GM18526 (cell line): ENCODE measurements around the gene GTF2F2.

Experiments used
- POLR2A ChIP-seq: IDR thresholded peaks from 3 replicates; pipeline ENCODE4 v1.6.1; 2011; ENCODE audit not compliant: insufficient read length; ENCODE audit errors: extremely low read depth

GTF2F2 gene

DNA sequence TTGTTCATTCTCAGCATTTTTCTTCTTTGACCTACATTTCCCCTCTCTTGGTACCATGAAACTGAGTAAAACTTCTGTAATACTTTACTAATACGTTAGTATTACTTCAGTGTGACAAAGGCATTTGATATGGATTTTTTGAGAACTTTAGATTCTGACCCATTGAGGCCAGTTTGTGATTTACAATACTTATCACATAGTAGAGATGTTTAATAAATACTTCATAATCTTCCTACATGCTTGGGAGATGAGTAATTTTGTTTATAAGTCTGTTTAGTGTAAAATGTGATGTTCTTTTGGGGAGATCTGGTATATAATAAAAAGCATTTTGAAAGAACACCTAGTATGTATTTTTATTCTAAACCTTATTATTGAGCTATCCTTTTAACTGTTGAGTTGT is 29.7 kb downstream of the GTF2F2 start:
- no peak for TF ChIP-seq POLR2A

DNA sequence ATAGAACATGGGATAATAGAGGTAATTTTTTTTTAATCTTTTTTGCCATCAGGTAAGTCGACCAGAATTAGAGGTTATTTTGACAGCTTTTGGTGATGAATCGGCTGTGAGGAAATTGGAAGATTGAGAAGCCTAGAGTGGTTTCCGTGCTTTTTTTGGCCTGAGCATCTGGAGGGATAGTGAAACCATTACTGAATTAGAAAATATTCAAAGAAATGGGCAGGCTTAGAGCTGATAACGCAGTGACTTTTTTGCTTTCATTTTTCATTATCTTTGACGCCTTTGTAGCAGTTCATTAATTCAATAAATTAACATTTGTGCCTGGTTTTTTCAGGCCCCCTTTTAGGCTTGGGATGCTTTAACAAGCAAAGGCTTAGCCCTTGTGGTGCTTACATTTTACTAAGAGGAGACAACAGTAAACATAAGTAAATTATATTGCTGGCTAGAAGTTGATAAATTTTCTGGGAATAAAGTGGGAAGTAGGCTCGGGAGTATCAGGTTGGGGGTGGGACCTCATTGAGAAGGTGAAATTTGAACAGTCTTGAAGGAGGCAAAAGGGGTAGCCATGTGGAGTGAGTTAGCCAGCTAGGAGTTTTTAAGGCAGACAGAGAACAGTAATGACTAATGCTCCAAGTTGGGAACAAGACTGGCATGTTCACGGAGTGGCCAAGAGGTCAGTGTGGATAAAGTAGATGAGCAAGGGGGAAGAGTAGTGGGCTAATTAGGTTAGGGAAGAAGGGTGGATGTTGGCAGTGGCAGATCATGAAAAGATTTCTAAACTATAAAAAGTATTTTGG is 36.5 kb downstream of the GTF2F2 start:
- TF ChIP-seq POLR2A = no peak

DNA sequence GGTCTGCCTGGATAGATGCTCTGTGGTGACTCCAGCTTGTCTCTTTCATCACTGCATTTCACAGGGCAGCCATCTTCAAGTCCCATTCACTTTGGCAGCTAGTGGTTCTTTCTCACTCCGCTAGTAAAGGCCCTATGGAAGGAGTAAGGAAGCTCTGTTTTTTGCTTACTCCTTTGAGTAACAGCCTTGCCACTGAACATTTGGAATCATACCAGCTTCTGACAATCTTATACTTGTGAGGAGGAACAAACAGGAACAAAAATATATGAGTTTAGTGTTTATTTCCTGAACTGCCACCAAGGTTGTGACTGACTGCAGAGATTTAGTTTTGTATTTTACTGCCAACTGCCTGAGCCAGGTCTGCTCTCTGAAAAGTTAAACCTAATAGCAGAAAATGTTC is 41.9 kb downstream of the GTF2F2 start:
- no peak for TF ChIP-seq POLR2A

DNA sequence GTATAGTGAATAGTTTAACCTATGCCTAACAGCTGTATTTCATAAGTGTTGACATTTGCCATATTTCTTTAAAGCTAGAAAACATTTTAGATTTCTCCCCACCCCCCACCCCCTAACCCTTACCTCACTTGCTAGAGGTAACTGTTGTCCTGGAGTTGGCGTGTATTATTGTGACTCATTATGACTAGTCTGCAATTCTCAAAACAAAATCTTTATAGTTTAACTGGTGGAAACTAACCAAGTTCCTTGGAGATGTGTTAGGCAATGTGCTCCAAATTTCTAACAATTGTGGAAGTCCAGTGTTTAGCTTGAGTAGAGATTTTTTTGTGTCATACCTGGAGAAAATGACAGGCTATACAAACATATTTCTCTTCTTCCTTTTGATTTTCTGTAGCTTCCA is 42.5 kb downstream of the GTF2F2 start:
- TF ChIP-seq POLR2A = no peak

DNA sequence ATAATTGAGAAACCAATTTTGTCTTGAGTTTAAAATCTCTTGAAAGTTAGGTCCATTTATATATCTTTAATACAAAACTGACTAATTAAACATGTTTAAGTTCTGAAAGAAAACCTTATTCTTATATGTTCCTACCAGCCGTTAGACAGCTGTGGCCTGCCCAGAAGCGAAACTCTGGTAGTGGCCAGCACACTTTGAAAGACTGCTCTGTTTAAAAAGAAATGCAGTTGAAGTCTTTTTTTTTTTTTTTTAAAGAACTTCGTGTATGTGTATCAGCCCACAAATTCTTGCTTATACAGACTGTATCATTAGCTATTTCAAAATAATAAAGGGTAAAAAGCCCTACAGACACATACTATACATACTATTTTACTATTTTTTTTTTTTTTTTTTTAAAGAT is 46.5 kb downstream of the GTF2F2 start:
- TF ChIP-seq POLR2A = no peak

DNA sequence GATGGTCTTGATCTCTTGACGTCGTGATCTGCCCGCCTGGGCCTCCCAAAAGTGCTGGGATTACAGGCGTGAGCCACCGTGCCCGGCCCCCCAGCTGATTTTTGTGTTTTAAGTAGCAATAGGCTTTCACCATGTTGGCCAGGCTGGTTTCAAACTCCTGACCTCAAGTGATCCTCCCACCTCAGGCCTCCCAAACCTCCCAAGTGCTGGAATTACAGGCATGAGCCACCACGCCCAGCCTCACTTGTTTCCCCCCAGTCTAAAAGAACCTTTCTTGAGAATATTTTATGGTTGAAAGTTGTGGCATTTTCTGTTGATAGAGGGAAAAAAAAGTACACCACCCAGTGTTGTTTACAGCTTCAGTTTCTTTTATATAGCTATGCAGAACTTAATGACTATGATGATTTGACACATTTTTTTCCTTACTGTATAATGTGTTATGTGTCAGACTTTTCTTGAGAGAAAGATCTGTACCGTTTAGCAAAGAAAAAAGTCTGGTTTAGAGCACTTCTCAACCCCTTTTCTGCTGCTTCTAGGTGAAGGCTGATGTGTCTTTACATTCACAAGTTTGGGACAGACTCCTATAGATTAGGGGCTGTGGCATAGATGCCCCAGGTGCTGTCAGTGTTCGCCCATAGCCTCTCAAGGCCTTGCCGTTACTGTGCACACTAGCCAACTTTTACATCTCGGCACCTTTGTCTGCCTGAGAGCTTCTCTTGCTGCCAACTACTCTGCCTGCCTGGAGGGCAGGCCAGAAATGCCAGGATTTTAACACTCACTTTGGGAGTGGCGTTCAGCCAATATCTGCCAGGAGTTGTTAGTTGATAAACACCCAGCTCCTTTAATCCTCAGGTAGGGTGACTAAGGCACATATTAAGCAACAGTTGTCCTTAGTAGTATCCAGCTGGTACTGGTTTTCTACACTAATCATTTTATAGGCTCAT is 47.6 kb downstream of the GTF2F2 start:
- TF ChIP-seq POLR2A = no peak

DNA sequence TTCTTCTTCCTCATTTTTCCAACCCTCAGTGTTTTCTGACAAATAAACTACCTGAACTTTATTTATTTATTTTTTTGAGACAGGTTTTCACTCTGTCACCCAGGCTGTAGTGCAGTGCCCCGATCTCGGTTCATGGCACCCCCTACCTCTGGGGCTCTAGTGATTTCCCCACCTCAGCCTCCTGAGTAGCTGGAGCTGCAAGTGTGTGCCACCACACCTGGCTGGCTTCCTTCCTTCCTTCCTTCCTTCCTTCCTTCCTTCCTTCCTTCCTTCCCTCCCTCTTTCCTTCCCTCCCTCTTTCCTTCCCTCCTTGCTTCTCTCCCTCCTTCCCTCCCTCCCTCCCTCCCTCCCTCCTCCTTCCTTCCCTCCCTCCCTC is 48.2 kb downstream of the GTF2F2 start:
- TF ChIP-seq POLR2A = no peak

DNA sequence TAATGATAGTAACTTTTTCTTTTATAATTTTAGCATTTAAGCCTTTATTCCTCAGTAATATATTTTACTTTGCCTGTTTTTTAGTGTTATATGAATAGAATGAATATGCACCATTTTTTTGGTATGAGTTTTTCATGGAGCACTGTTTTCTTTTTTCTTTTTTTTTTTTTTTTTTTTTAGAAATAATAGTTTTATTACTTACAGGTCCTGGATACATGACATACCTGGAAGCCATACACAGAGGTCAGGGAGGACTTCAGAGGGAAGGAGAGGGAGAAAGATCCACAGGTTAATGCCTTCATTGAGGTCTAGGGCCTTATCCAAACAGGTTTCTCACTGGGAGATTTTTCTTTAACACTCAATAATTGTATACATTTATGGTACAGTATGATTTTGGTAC is 54.2 kb downstream of the GTF2F2 start:
- no peak for TF ChIP-seq POLR2A

DNA sequence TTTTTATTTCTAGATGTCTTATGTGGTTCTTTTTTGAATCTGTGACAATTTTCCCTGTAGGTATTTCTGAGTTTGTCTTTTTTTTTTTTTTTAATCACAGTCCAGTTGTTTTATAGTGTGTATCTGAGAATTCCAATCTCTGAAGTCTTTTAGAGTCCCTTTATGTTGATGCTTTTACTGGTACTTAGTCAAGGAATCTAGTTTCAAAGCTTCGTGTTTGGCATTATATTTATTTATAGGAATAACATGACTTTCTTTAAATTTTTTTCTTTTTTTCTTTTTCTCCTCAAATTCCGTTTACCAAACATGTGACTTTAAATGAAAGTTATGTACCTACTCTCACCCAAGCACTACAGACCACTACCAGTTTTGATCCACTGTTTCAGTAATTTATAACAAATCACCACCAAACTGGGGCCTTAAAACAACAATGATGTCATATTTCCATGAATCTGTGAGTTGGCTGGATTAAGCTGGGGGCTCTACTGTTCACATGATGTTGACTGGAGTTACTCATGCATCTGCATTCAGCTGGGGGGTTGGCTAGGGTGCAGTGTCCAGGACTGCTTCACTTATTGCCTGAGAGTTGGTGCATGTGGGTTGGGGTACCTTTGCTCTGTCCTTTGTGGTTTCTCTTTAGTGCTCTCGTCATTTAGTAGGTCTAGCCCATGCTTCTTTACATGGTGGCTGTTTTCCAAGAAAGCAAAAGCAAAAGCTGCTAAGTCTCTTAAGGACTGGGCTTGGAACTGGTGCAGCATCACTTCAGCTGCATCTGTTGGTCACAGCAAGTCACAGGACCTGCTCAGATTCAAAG is 58.2 kb downstream of the GTF2F2 start:
- TF ChIP-seq POLR2A = no peak

DNA sequence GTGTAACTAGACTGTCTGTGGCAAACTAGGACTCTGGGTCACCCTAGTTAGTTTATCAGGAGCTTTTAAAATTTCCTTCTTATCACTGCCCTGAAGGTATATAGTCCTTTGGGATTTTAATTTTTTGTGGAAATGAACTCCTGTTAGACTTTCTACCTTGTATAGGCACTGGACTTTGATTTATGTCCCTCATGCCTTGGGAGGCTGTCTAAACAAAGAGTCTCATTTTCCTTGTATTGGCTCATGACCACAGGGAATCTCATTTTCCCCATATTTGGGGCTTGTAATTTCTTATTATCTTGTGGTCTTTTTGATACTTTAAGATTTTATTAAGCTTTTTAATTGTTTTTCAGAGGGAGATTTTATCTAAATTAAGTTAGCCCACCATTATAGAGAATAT is 59.1 kb downstream of the GTF2F2 start:
- TF ChIP-seq POLR2A = no peak

DNA sequence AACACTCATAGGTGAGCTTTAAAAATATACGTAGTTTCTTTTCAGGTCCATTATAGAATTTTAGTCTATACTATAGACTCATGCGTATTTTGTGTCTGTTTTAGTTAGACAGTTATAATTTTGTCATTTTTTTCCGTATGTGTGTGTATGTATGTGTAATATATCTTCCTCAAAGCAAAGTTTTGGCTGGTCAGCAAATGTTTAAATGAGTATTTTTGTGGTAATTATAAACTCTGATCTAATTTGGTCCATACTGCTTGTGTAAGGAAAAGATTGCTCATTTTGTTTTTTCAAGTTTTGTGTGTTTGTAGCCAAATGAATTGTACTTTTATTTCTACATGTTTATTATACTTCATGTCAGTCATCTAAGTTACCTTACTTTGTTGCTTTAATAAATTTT is 60.0 kb downstream of the GTF2F2 start:
- no peak for TF ChIP-seq POLR2A

DNA sequence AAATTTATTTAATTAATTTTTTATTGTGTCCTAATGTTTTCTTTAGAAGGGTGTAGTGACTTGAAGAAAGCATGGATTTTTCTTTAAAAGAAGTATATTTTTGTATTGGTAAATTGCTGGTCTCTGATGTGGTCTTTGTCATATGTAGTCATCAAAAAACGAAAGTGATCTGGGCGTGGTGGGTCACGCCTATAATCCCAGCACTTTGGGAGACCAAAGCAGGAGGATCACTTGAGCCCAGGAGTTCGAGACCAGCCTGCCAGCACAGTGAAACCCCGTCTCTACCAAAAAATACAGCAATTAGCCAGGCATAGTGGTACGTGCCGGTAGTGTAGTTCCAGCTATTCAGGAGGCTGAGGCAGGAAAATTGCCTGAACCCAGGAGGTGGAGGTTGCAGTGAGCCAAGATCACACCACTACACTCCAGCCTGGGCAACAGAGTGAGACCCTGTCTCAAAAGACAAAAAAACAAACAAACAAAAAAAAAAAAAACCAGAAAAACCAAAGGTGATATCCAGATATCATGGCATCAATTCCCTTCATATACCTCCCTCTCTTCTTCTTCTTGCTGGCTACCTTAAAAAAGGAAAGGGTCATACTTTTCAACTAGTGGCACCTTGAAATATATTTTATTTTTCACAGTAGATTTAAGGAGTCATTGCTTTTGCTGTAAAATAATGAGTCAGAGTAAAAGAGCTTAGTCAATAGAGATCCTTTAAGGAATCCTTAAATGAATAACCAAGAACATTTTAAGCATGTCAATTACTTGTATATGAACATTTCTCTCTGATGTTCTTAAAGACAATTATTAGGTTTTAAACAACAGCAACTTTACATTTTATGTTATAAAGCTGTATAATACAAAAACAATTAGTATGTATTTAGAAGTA is 60.6 kb downstream of the GTF2F2 start:
- TF ChIP-seq POLR2A = no peak

DNA sequence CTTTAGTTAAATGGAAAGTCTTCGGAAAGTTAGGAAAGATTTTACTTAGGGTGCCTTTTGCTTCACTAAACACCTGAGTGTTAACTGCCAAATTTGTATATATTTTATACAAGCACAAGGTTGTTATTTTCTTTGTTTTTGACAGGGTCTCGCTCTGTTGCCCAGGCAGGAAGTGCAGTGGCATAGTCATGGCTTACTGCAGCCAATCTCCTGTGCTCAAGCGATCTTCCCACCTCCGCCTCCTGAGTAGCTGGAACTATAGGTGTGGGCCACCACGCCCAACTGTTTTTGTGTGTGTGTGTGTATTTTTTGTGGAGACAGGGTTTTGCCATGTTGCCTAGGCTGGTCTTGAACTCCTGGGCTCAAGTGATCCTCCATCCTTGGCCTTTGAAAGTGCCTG is 64.4 kb downstream of the GTF2F2 start:
- no peak for TF ChIP-seq POLR2A

DNA sequence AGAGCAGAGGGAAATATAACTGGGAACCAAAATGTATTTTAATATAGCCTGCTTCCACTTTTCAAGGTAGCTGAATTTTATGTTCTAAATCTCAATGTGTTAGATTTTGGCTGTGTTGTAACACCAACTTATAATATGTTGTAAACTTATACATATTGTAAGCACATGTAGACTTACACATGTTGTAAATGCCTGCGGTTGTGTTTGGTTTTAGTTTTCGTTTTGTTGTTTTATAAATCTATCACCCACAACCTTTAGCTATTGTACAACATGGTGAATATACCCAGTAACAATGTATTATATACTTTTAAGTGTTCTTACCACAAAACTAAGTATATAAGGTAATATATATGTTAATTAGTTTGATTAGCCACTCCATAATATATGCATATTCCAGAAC is 65.0 kb downstream of the GTF2F2 start:
- TF ChIP-seq POLR2A = no peak

DNA sequence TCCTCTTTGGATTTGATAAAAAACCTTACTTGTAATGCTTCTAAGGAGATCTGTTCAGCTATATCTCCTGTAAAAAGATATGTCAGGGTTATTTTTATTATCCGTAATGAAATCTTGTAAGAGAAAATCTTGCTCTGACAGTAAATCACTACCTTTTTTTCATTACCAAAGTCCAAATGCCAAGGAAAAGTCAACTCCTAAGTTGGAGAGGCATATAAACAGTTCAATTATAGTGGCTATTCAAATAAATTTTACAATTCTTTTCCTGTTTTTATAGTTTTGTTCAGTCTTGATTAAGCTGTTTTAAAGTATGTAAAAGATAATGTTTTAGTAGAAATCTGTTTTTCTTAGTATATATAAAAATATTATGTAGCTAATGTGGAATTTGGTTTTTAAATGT is 71.6 kb downstream of the GTF2F2 start:
- no peak for TF ChIP-seq POLR2A
